CD4-positive, alpha-beta T cell (primary cell): ENCODE results near the gene VAMP4. TPM values are rescaled to one million over a fixed set of nuclear protein-coding genes. Genes with fewer than 3 reads are reported as not detected.
A peak's percentile ranks its signal among the peaks of the same experiment; 100 is the strongest.

Experiments used
- ATAC-seq: fragments of 200-7000 bp; cut with Tn5 transposase; one replicate; pipeline ENCODE4 v1.10.0; 2022; ENCODE audit warnings: mild to moderate bottlenecking; ENCODE audit not compliant: poor library complexity
- CTCF ChIA-PET: fragments of 350-600 bp; sonication (Branson Sonifier 250); formaldehyde crosslinking; loops from one replicate; lab custom pipeline; 2021; ENCODE audit warnings: antibody characterized with exemption, inconsistent platforms; lab: Charles Lee
- POLR2A ChIA-PET: fragments of 350-600 bp; sonication (Branson Sonifier 250); formaldehyde crosslinking; loops from one replicate; lab custom pipeline; 2021; ENCODE audit warnings: antibody characterized with exemption, inconsistent platforms; lab: Charles Lee
- DNase-seq, 14 experiments: peaks; one replicate each; pipeline ENCODE4 v3.0.0-alpha.2; 2013 to 2020; ENCODE audit warnings: mixed read lengths in 2 of 14
- H3K27ac ChIP-seq, 2 donors: one replicate each; pipeline versions ENCODE4 v1.5.1 to v1.7.0; 2013; ENCODE audit warnings: low read length in 2 of 2, low read depth in 1 of 2, mild to moderate bottlenecking in 1 of 2
- H3K27me3 ChIP-seq, 2 experiments: 1 replicate in 1 of 2; 2 replicates in 1 of 2; pipeline versions ENCODE4 v1.6.1 to v1.7.0; 2013; ENCODE audit warnings: low read length in 2 of 2, control low read depth in 1 of 2, mild to moderate bottlenecking in 1 of 2, moderate library complexity in 1 of 2; ENCODE audit not compliant: insufficient read depth in 2 of 2, control insufficient read depth in 1 of 2
- H3K36me3 ChIP-seq: one replicate; pipeline ENCODE4 v1.6.1; 2013; ENCODE audit warnings: low read length, control low read depth; ENCODE audit not compliant: insufficient read depth
- H3K4me1 ChIP-seq: one replicate; pipeline ENCODE4 v1.6.1; 2013; ENCODE audit warnings: low read length, control low read depth; ENCODE audit not compliant: insufficient read depth
- H3K4me3 ChIP-seq: one replicate; pipeline ENCODE4 v1.5.1; 2013; ENCODE audit warnings: mild to moderate bottlenecking, low read length, moderate library complexity
- H3K9me3 ChIP-seq, 2 experiments: 1 replicate in 1 of 2; 2 replicates in 1 of 2; pipeline versions ENCODE4 v1.6.1 to v1.7.0; 2013; ENCODE audit warnings: low read length in 2 of 2, mild to moderate bottlenecking in 2 of 2, control low read depth in 1 of 2, moderate library complexity in 1 of 2; ENCODE audit not compliant: control insufficient read depth in 1 of 2, insufficient read depth in 1 of 2
- H3K27ac Mint-ChIP-seq: one replicate; pipeline ENCODE4 v1.8.0; 2020; ENCODE audit warnings: mixed read lengths
- H3K27me3 Mint-ChIP-seq: one replicate; pipeline ENCODE4 v1.8.0; 2021; ENCODE audit warnings: mixed read lengths
- H3K36me3 Mint-ChIP-seq: one replicate; pipeline ENCODE4 v1.8.0; 2021; ENCODE audit warnings: low read depth, mixed read lengths
- H3K4me1 Mint-ChIP-seq: one replicate; pipeline ENCODE4 v1.8.0; 2021; ENCODE audit warnings: low read depth, mixed read lengths
- H3K4me3 Mint-ChIP-seq: one replicate; pipeline ENCODE4 v1.8.0; 2020; ENCODE audit warnings: mild to moderate bottlenecking, mixed read lengths
- H3K9me3 Mint-ChIP-seq: one replicate; pipeline ENCODE4 v1.8.0; 2020; ENCODE audit warnings: mixed read lengths
- CTCF ChIP-seq: fragments of 200-600 bp; IDR thresholded peaks from one replicate; pipeline ENCODE4 v1.8.0; 2022; ENCODE audit warnings: antibody characterized with exemption, mild to moderate bottlenecking
- intact Hi-C, 2 experiments: fragments of 100-400 bp; cut with DNase I in 1 of 2; cut with micrococcal nuclease in 1 of 2; formaldehyde crosslinking; loops; one replicate each; pipeline versions ENCODE4 v1.15.1 to v1.9.0; 2023 to 2025; cut with DNase I, micrococcal nuclease
- total RNA-seq, 174 experiments: library from RNA in 2 of 174; stranded (reverse) in 2 of 174; gene quantifications; one replicate each; pipeline ENCODE4 v1.2.3 and lab custom pipeline; 2021 to 2026

The VAMP4 gene
- total RNA-seq, 2 experiments from 2014 or later: 8.1 to 12.1 TPM

GRCh38 chr1:171784784-171785183, 42.9 kb upstream of the VAMP4 start:
- Mint-ChIP-seq H3K4me3 (peak overlapping the region; percentile 74), H3K36me3 (peaks cover 75% of the 10 kb centered on the region), H3K27ac (no peak overlapping the region), H3K27me3 (no peaks in the 10 kb centered on the region), H3K9me3 (no peaks in the 10 kb centered on the region), H3K4me1 (peaks cover 61% of the 10 kb centered on the region)
- ChIA-PET CTCF (interaction anchor here (1.6 to 1.9 kb wide), 2 partner anchors 42 to 44 kb away, joined by 3 to 5 read pairs; partner anchors contain the start of gene VAMP4), POLR2A (interaction anchor here (0.6 to 1.3 kb wide), 3 partner anchors 42 to 198 kb away, joined by 3 read pairs; partner anchors contain the start of gene DNM3)
- H3K9me3 ChIP-seq: no peaks in the 10 kb centered on the region
- no peak for DNase-seq
- H3K36me3 ChIP-seq: peaks cover 55% of the 10 kb centered on the region
- H3K4me3 ChIP-seq: no peak overlapping the region
- ATAC-seq: no peak
- H3K27ac ChIP-seq: no peak overlapping the region
- no peaks in the 10 kb centered on the region for H3K27me3 ChIP-seq
- intact Hi-C loops: loop anchor here (5.0 to 10.0 kb wide), 5 partner anchors 467 to 1890 kb away; partner anchors contain the start of genes PIGC (in 1 of the 2), SCYL3 (in 1 of the 2) and SUCO (in 1 of the 2)
- H3K4me1 ChIP-seq: peaks cover 46% of the 10 kb centered on the region
- no peak for TF ChIP-seq CTCF

- POLR2A ChIA-PET: interaction anchor here (1.3 kb wide), 1 partner anchor 41 kb away, joined by 3 read pairs; no protein-coding TSS in a partner anchor
- H3K36me3 Mint-ChIP-seq: peaks cover 67% of the 10 kb centered on the region
- Histone ChIP-seq H3K4me3 (no peak overlapping the region), H3K36me3 (peaks cover 47% of the 10 kb centered on the region), H3K4me1 (peaks cover 46% of the 10 kb centered on the region), H3K27me3 (no peaks in the 10 kb centered on the region), H3K9me3 (no peaks in the 10 kb centered on the region), H3K27ac (no peak overlapping the region)
- DNase-seq (peak in 1 of 14 experiments; percentile 17), ATAC-seq (no peak)
- CTCF ChIA-PET: interaction anchor here (1.9 kb wide), 1 partner anchor 43 kb away, joined by 5 read pairs; the partner anchor contains the start of gene VAMP4
- H3K4me1 Mint-ChIP-seq: peaks cover 57% of the 10 kb centered on the region
- H3K27ac Mint-ChIP-seq: no peak overlapping the region
- intact Hi-C loops: loop anchor here (5.0 to 10.0 kb wide), 5 partner anchors 467 to 1889 kb away; partner anchors contain the start of genes PIGC (in 1 of the 2), SCYL3 (in 1 of the 2) and SUCO (in 1 of the 2)
- no peak for TF ChIP-seq CTCF
- H3K4me3 Mint-ChIP-seq: peak overlapping the region; percentile 99
- no peaks in the 10 kb centered on the region for H3K9me3 Mint-ChIP-seq
- no peaks in the 10 kb centered on the region for H3K27me3 Mint-ChIP-seq
Measured at GRCh38 chr1:171783816-171784530, 42.1 kb upstream of the VAMP4 start.

- peak within 1 kb of the TSS; percentile 99 for H3K4me3 Mint-ChIP-seq
- peaks cover 40% of the 10 kb centered on the region for H3K36me3 Mint-ChIP-seq
- no peaks in the 10 kb centered on the region for H3K9me3 Mint-ChIP-seq
- intact Hi-C loops: loop anchor here (1.0 to 10.0 kb wide), 11 partner anchors 39 to 1887 kb away; partner anchors contain the start of genes DNM3 (in 2 of the 2), PRRC2C (in 2 of the 2), SUCO (in 2 of the 2) and VAMP4 (in 2 of the 2)
- peak within 1 kb of the TSS; percentile 90 for H3K27ac Mint-ChIP-seq
- peaks cover 47% of the 10 kb centered on the region for H3K4me1 Mint-ChIP-seq
- ChIA-PET CTCF (interaction anchor here (0.6 to 3.9 kb wide), 5 partner anchors 12 to 745 kb away, joined by 3 to 18 read pairs (median 3); partner anchors contain the start of gene PRRC2C), POLR2A (interaction anchor here (0.9 to 5.8 kb wide), 16 partner anchors 9 to 1933 kb away, joined by 3 to 122 read pairs (median 4); partner anchors contain the start of genes DNM3, GORAB, KLHL20 and PRRC2C)
- no peaks in the 10 kb centered on the region for H3K27me3 ChIP-seq
- peak; percentile 91 for ATAC-seq
- no peaks in the 10 kb centered on the region for H3K9me3 ChIP-seq
- peaks cover 21% of the 10 kb centered on the region for H3K36me3 ChIP-seq
- no peaks in the 10 kb centered on the region for H3K27me3 Mint-ChIP-seq
- peak within 1 kb of the TSS; percentile 63 to 75 for H3K27ac ChIP-seq
- H3K4me3 ChIP-seq: peak within 1 kb of the TSS; percentile 78
- H3K4me1 ChIP-seq: peaks cover 46% of the 10 kb centered on the region
- no peak for TF ChIP-seq CTCF
- peak; percentile 95 to 100 (median 98) for DNase-seq
Measured at GRCh38 chr1:171781176-171781875, 39.5 kb upstream of the VAMP4 start, which contains the start of gene METTL13. Gene METTL13, plus strand, starts transcription at chr1:171781660. Its CDS starts 308 bp downstream, at chr1:171781968.
